GM15510 (cell line): ENCODE results near the gene HERC6.

ENCODE experiments used
- POLR2A ChIP-seq: IDR thresholded peaks from 3 replicates; pipeline ENCODE4 v1.6.1; 2011; ENCODE audit warnings: borderline replicate concordance; ENCODE audit not compliant: insufficient read length; ENCODE audit errors: extremely low read depth

HERC6 gene

DNA sequence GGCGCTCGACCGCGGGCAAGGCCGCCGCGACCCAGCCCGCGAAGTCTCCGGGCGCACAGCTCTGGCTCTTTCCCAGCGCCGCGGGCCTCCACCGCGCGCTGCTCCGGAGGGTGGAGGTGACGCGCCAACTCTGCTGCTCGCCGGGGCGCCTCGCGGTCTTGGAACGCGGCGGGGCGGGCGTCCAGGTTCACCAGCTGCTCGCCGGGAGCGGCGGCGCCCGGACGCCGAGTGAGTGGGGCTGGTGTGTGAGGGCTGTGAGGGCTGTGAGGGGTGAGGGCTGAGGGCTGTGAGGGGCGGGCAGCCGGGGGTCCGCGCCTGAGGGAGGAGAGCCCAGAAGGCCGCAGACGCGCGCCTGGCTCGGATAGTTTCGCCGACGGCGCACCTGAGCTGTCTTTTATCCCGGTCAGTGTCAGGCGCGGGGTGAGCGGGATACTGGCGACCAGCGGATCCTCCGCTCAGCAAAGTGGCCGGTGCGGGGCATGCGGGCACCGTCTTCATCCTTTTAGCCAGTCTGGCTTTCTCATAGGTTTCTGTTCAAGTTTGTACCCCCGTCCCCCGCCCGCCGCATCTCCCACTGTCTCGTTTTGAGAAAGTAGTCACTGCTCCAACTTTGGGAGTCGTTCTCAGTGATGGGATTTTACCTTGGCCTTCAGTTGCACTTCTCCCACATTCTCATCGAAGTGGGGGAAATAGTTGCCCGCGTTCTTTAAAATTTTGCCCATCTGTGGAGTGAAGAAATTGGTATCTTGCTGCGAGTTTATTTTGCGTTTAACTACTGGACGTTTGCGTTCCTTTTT, 78.9 kb downstream of the HERC6 start:
- no peak for TF ChIP-seq POLR2A

DNA sequence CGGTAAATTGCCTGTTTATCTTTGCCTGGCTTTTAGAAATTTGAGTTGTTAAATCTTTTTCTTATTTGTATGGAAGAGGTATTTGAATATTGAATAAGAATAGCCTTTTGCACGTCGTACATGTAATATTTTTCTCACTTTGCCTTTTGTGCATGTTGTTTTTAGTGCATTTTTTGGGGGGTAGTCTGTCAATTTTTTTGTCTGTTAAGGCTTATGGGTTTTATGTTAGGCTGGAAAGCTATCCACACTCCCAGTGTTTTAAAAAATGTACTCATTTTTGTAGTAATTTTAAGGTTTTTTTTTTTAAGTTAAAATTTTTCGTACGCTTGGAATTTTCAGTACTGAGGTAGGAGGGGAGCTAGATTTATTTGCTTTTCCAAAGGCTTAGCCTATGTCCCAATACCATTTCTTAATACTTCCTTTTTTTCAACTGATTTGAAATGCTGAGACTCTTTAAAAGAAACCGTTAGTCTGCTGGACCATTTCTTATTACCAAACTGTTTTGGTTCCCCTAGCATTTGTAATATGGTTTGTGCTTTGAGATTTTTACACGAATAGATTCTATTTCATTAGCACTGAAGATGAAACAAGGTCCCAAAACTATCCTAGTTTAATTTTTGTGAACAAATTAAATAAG, 79.6 kb downstream of the HERC6 start:
- no peak for TF ChIP-seq POLR2A

DNA sequence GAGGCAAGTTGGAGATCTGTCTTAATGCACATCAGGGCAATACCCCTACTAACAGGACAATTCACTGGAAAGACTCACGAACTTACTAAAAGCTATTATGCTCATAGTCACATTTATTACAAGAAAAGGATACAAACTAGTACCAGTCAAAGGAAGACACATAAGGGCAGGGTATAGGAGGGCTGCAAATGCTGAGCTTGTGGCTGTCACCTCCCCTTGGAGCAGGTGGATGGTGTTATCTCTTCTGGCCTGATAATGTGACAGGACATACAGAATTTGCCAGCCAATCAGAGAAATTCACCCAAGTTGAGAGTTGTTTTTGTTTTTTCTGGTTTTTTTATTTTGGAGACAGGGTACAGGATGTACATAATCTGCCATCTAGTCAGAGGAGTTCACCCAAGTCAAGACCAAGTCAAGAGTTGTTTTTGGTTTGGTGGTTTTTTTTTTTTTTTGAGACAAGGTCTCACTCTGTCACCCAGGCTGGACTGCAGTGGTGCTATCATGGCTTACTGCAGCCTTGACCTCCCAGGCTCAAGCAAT, 87.1 kb downstream of the HERC6 start:
- TF ChIP-seq POLR2A: no peak

DNA sequence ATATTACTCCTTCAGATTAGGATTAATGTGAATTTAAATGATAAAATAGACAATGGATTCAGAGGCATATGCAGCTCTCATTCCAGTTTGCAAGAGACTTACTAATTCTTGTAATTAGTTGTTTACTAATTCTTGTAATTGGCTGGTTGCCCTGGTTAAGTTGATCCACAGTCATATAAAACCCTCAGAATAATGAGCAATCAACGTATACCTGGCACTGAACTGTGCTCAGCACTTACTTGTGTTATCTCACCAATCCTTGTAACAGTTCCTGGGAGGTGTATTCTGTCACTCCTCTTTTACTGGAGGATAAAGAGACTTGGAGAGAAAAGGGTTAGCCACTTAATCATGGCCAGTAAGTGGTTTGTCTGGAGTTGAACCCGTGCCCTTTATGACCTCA, 88.7 kb downstream of the HERC6 start:
- no peak for TF ChIP-seq POLR2A

DNA sequence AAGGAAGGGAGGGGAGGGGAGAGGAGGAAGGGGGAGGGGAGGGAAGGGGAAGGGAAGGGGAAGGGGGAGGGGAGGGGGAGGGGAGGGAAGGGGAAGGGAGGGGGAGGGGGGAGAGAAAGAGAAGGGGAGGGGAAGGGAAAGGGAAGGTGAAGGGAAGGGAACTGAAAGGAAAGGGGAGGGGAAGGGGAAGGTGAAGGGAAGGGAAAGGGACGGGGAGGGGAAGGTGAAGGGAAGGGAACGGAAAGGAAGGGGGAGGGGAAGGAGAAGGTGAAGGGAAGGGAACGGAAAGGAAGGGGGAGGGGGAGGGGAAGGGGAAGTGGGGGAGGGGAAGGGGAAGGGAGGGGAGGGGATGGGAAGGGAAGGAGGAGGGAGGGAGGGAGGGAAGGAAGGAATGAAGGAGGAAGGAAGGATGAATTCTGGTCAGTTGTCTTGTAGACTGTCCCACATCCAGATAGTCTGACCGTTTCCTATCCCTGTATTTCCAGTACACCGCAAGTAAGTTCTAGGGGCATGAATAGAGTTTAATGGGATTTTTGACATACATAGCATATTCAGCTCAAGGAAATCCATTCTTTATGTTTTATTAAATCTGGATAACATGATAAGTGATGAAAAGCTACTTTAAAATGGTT, 98.7 kb downstream of the HERC6 start:
- TF ChIP-seq POLR2A: no peak

DNA sequence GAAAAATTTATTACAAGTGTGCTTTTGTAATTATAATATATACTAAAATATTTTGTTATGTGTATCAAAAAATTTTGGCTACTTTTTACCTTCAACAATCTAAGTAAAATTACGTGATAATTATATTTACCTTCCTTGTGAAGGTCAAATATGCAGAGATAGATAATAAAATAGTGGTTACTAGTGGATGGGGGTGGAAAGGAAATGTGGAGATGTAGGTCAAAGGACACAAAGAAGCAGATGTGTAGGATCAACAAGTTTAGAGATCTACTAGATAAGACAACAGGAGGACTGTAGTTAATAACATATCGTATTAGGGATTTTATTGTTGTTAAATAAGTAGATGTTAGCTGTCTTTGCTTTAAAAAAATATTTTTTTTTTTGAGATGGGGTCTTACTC, 99.6 kb downstream of the HERC6 start:
- TF ChIP-seq POLR2A: no peak

DNA sequence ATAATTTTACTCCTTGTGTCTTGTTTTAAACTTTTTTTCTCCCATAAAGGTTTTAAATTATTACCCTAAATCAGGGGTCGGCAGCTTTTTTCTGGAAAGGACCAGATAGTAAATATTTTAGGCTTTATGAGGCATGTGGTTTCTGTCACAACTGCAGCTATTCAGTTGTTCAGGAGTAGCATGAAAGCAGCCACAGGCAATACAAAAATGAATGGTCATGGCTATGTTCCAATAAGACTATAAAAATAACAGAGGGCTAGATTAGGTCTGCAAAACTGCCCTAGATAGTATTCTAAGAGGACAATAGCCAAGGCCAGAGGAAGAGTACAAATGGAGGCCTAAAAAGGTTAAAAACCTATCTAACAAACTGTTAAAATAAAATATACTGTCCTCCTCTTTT, 102.9 kb downstream of the HERC6 start:
- TF ChIP-seq POLR2A: no peak

DNA sequence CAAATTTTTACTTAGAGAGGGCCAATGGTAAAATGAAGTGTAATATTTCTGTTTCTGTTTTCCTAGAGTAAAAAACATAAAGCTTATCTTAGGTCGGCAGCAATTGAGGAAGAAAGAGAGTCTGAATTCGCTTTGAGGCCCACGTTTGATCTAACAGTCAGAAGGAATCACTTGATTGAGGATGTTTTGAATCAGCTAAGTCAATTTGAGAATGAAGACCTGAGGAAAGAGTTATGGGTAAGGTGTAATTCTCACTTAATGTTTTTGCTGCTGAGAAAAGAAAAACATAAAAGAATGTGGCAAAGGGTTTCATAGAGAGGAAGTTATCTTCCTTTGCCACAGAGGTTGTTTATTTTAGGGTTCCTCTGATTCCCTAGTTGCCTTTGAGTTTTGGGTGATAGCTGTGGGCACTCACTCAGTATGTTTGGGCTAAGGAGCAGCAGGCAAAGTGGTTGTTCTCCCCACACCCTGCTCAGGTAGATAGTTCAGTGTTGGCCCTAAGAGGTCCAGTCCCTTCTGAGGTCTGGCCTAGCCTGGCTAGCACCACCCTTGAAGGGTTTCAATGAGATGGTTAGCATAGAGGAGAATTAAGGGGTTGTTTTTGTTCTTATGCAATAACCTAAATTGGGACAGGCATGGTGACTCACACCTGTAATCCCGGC, 110.6 kb downstream of the HERC6 start:
- TF ChIP-seq POLR2A: no peak
